Measurements from ENCODE around the gene FCRL4.
A peak's percentile ranks its signal among the peaks of the same experiment; 100 is the strongest.

- TF ChIP-seq CTCF (conservative IDR thresholded peaks at IDR 0.05; ENCODE audit: low read length) (peak; percentile 43; the same call in 1 of the 2 replicates), EZH2phosphoT487 (IDR thresholded peaks at IDR 0.05; ENCODE audit: borderline replicate concordance, low read depth, low read length) (no peak)
Measured at GRCh38 chr1:157577420-157577819, 20.5 kb downstream of the FCRL4 start.

Measured in OCI-LY7 (cell line).